OCI-LY3 (cell line): ENCODE data around the gene UBN1.

ENCODE experiments used
- EZH2phosphoT487 ChIP-seq: fragments of 200-600 bp; shearing (Covaris generic); IDR thresholded peaks from 2 replicates; pipeline ENCODE4 v1.6.1; 2018; ENCODE audit warnings: antibody characterized with exemption, mixed run types, low read depth
- TF ChIP-seq, protein P1 (sequence below): fragments of 200-600, 300-600 bp; sonication (generic); IDR thresholded peaks from 2 replicates; pipeline ENCODE4 v1.5.1; 2014; ENCODE audit warnings: antibody characterized with exemption, low read length, low read depth

GRCh38 chr16:4880006-4880580 lies 32.8 kb downstream of the UBN1 start:
- TF ChIP-seq, protein P1, sequence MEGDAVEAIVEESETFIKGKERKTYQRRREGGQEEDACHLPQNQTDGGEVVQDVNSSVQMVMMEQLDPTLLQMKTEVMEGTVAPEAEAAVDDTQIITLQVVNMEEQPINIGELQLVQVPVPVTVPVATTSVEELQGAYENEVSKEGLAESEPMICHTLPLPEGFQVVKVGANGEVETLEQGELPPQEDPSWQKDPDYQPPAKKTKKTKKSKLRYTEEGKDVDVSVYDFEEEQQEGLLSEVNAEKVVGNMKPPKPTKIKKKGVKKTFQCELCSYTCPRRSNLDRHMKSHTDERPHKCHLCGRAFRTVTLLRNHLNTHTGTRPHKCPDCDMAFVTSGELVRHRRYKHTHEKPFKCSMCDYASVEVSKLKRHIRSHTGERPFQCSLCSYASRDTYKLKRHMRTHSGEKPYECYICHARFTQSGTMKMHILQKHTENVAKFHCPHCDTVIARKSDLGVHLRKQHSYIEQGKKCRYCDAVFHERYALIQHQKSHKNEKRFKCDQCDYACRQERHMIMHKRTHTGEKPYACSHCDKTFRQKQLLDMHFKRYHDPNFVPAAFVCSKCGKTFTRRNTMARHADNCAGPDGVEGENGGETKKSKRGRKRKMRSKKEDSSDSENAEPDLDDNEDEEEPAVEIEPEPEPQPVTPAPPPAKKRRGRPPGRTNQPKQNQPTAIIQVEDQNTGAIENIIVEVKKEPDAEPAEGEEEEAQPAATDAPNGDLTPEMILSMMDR, result no peak
- no peak for TF ChIP-seq EZH2phosphoT487
